ENCODE data around the gene FKBP5.

- TF ChIP-seq POLR2A (IDR thresholded peaks at IDR 0.05; ENCODE audit: low read length) (no peak), GATA1 (IDR thresholded peaks at IDR 0.05; ENCODE audit: low read depth, low read length) (no peak)
Observed at GRCh38 chr6:35594503-35595186, 94.1 kb downstream of the FKBP5 start.
